Hepatocyte (in vitro differentiated cells): ENCODE data around the gene GPX8. TPM values are rescaled to one million over a fixed set of nuclear protein-coding genes. Genes with fewer than 3 reads are reported as not detected.
A peak's percentile ranks its signal among the peaks of the same experiment; 100 is the strongest.

Experiments used
- DNase-seq: peaks from one replicate; pipeline ENCODE4 v3.0.0-alpha.2; 2016; ENCODE audit warnings: low spot score
- H2AFZ ChIP-seq: fragments of 200-600 bp; sonication (generic); 2 replicates; pipeline ENCODE4 v1.6.0; 2016; ENCODE audit warnings: antibody characterized with exemption, mild to moderate bottlenecking
- H3K27ac ChIP-seq: fragments of 200-600 bp; sonication (generic); 2 replicates; pipeline ENCODE4 v1.5.1; 2016; ENCODE audit warnings: mild to moderate bottlenecking
- H3K27me3 ChIP-seq: fragments of 200-600 bp; sonication (generic); 2 replicates; pipeline ENCODE4 v1.6.1; 2016
- H3K36me3 ChIP-seq: fragments of 200-600 bp; sonication (generic); replicated peaks from 2 replicates; pipeline ENCODE4 v1.5.1; 2016; ENCODE audit warnings: low read depth; ENCODE audit not compliant: insufficient read depth
- H3K4me1 ChIP-seq: fragments of 200-600 bp; sonication (generic); 2 replicates; pipeline ENCODE4 v1.5.1; 2016; ENCODE audit warnings: mild to moderate bottlenecking, moderate library complexity; ENCODE audit not compliant: insufficient read depth
- H3K4me2 ChIP-seq: fragments of 200-600 bp; sonication (generic); 2 replicates; pipeline ENCODE4 v1.6.0; 2016
- H3K4me3 ChIP-seq: fragments of 200-600 bp; sonication (generic); 2 replicates; pipeline ENCODE4 v1.5.1; 2016; ENCODE audit warnings: mild to moderate bottlenecking
- H3K79me2 ChIP-seq: fragments of 200-600 bp; sonication (generic); 2 replicates; pipeline ENCODE4 v1.6.0; 2017; ENCODE audit warnings: mild to moderate bottlenecking
- H3K9me2 ChIP-seq: fragments of 200-600 bp; sonication (generic); replicated peaks from 2 replicates; pipeline ENCODE4 v1.6.0; 2017; ENCODE audit warnings: mild to moderate bottlenecking; ENCODE audit not compliant: insufficient read depth
- H3K9me3 ChIP-seq: fragments of 200-600 bp; sonication (generic); 2 replicates; pipeline ENCODE4 v1.5.1; 2016; ENCODE audit warnings: low read depth, mild to moderate bottlenecking
- H4K20me1 ChIP-seq: fragments of 200-600 bp; sonication (generic); 2 replicates; pipeline ENCODE4 v1.6.0; 2016; ENCODE audit warnings: mild to moderate bottlenecking; ENCODE audit not compliant: insufficient read depth, poor library complexity, severe bottlenecking
- EZH2 ChIP-seq: fragments of 200-600 bp; sonication (generic); IDR thresholded peaks from 2 replicates; pipeline ENCODE4 v1.6.1; 2016; ENCODE audit warnings: antibody characterized with exemption, mild to moderate bottlenecking, borderline replicate concordance
- EZH2phosphoT487 ChIP-seq: fragments of 200-600 bp; sonication (generic); IDR thresholded peaks from one replicate; pipeline ENCODE4 v1.6.1; 2018; ENCODE audit warnings: antibody characterized with exemption, mild to moderate bottlenecking, low read depth, moderate library complexity; ENCODE audit not compliant: unreplicated experiment, severe bottlenecking
- whole genome bisulfite sequencing: methylation state at CpG from one replicate; pipeline ENCODE4 v1.1.6; 2016; ENCODE audit warnings: low lambda C conversion rate; ENCODE audit errors: missing lambda C conversion rate; 5-methylcytosine and 5-hydroxymethylcytosine counted together
- microRNA counts: library from miRNA; unstranded; fragments of <30 nt; microRNA quantifications from one replicate; lab custom pipeline; 2017
- microRNA-seq: library from miRNA; unstranded; fragments of <30 nt; microRNA quantifications from one replicate; pipeline ENCODE4, GENCODE V29; 2017
- polyA plus RNA-seq: library from polyadenylated mRNA; unstranded; fragments of >200 nt; fragmentation: Nextera tagmentation; extraction: Ambion mirVana; gene quantifications from 2 replicates; pipeline ENCODE4 v1.2.1, GENCODE V29; 2016
- small RNA-seq: library from RNA; depleted of rRNA; stranded (forward); fragments of <200 nt; gene quantifications from one replicate; pipeline ENCODE3, GENCODE V24; 2014
- total RNA-seq: library from RNA; depleted of rRNA; stranded (reverse); fragments of >200 nt; gene quantifications from 2 replicates; pipeline ENCODE4 v1.2.3, GENCODE V29; 2014
- TF ChIP-seq, protein P1 (sequence below): fragments of 200-600 bp; sonication (generic); IDR thresholded peaks from 2 replicates; pipeline ENCODE4 v1.5.1; 2016; ENCODE audit warnings: antibody characterized with exemption, mild to moderate bottlenecking; ENCODE audit not compliant: poor library complexity

The GPX8 gene
- total and polyA plus RNA-seq, 2 experiments from 2014 or later: 134 to 178 TPM

DNA sequence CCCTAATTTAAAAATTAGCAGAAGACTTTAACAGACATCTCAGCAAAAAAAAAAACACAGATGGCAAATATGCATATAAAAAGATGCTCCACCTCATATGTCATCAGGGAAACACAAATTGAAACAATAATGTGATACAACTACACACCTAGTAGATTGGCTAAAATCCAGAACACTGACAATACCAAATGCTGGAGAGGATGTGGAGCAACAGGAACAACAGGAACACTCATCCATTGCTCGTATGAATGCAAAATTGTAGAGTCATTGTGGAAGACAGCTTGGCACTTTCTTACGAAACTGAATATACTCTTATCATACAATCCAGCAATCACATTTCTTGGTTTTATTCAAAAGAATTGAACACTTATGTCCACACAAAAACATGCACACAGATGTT is 45.0 kb downstream of the GPX8 start:
- Histone ChIP-seq H3K27ac (no peak overlapping the region), H3K9me3 (no peaks in the 10 kb centered on the region), H3K9me2 (no peaks in the 10 kb centered on the region), H3K4me1 (no peaks in the 10 kb centered on the region), H3K36me3 (no peaks in the 10 kb centered on the region), H4K20me1 (no peaks in the 10 kb centered on the region), H2AFZ (no peak overlapping the region), H3K4me3 (no peak overlapping the region), H3K4me2 (no peak overlapping the region), H3K79me2 (no peaks in the 10 kb centered on the region), H3K27me3 (peaks cover 24% of the 10 kb centered on the region)
- 94% methylated on average over 2 of the region's 2 CpGs for WGBS
- TF ChIP-seq EZH2phosphoT487 (no peak), EZH2 (no peak)
- TF ChIP-seq, protein P1, sequence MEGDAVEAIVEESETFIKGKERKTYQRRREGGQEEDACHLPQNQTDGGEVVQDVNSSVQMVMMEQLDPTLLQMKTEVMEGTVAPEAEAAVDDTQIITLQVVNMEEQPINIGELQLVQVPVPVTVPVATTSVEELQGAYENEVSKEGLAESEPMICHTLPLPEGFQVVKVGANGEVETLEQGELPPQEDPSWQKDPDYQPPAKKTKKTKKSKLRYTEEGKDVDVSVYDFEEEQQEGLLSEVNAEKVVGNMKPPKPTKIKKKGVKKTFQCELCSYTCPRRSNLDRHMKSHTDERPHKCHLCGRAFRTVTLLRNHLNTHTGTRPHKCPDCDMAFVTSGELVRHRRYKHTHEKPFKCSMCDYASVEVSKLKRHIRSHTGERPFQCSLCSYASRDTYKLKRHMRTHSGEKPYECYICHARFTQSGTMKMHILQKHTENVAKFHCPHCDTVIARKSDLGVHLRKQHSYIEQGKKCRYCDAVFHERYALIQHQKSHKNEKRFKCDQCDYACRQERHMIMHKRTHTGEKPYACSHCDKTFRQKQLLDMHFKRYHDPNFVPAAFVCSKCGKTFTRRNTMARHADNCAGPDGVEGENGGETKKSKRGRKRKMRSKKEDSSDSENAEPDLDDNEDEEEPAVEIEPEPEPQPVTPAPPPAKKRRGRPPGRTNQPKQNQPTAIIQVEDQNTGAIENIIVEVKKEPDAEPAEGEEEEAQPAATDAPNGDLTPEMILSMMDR: no peak
- no peak for DNase-seq

GRCh38 chr5:55211184-55211874 is 51.4 kb downstream of the GPX8 start:
- Histone ChIP-seq H3K27ac (no peak overlapping the region), H3K4me2 (no peak overlapping the region), H3K27me3 (peaks cover 17% of the 10 kb centered on the region), H3K4me3 (no peak overlapping the region), H3K9me3 (no peaks in the 10 kb centered on the region), H3K9me2 (no peaks in the 10 kb centered on the region), H4K20me1 (no peaks in the 10 kb centered on the region), H3K79me2 (no peaks in the 10 kb centered on the region), H2AFZ (no peak overlapping the region), H3K4me1 (no peaks in the 10 kb centered on the region), H3K36me3 (no peaks in the 10 kb centered on the region)
- WGBS: 62% methylated on average over 2 of the region's 2 CpGs
- TF ChIP-seq EZH2 (no peak), EZH2phosphoT487 (no peak)
- TF ChIP-seq, protein P1: no peak
- DNase-seq: no peak

MicroRNAs encoded within 50 kb of the gene (microRNA counts, 767-probe panel; counts per million panel counts)
- microRNA hsa-miR-449a (lab: Ali Mortazavi, UCI) (not detected), microRNA hsa-miR-449b-5p (lab: Ali Mortazavi, UCI) (not detected), microRNA hsa-miR-449c-5p (lab: Ali Mortazavi, UCI) (not detected)

Small RNAs within 50 kb of the gene (microRNA-seq; reads per million reads assigned to microRNA genes)
- gene MIR449A (73.3 reads per million, percentile 58 among the genes with 10 or more reads in this experiment), gene MIR449B (1.3 reads per million), gene MIR449C (4.9 reads per million, percentile 8 among the genes with 10 or more reads in this experiment)

Small RNAs within 50 kb of the gene (small RNA-seq; reads per million reads assigned to genes)
- gene MIR449A: 0.99 reads per million, percentile 71 among the genes with 10 or more reads in this experiment
- not detected for gene MIR449B
- gene MIR449C: 1.8 reads per million, percentile 85 among the genes with 10 or more reads in this experiment

Other genes with a start within 250 kb of the GPX8 start
- gene ESM1, start 174.6 kb upstream of the GPX8 start, total RNA-seq: 2.2 and 2.6 TPM in 2 replicates
- gene ESM1, start 174.6 kb upstream of the GPX8 start, polyA plus RNA-seq: 0.16 and 1.5 TPM in 2 replicates
- not detected in 2 replicates for gene GZMK, start 135.9 kb upstream of the GPX8 start, total RNA-seq
- gene GZMK, start 135.9 kb upstream of the GPX8 start, polyA plus RNA-seq: not detected in 2 replicates
- gene GZMA, start 57.5 kb upstream of the GPX8 start, total RNA-seq: not detected in 2 replicates
- gene GZMA, start 57.5 kb upstream of the GPX8 start, polyA plus RNA-seq: not detected in 2 replicates
- 0.28 and 0.30 TPM in 2 replicates for gene CDC20B, start 13.0 kb downstream of the GPX8 start, total RNA-seq
- 0.12 TPM in 1 of 2 replicates, not detected in the other for gene CDC20B, start 13.0 kb downstream of the GPX8 start, polyA plus RNA-seq
- not detected in 2 replicates for gene MCIDAS, start 67.1 kb downstream of the GPX8 start, total RNA-seq
- gene MCIDAS, start 67.1 kb downstream of the GPX8 start, polyA plus RNA-seq: 0.08 TPM in 1 of 2 replicates, not detected in the other
- 0.12 and 0.13 TPM in 2 replicates for gene CCNO, start 73.4 kb downstream of the GPX8 start, total RNA-seq
- 0.97 and 2.5 TPM in 2 replicates for gene CCNO, start 73.4 kb downstream of the GPX8 start, polyA plus RNA-seq
- gene DHX29, start 147.5 kb downstream of the GPX8 start, total RNA-seq: 30.0 and 32.9 TPM in 2 replicates
- gene DHX29, start 147.5 kb downstream of the GPX8 start, polyA plus RNA-seq: 46.5 and 48.4 TPM in 2 replicates
- 66.0 and 69.2 TPM in 2 replicates for gene MTREX, start 147.8 kb downstream of the GPX8 start, total RNA-seq
- gene MTREX, start 147.8 kb downstream of the GPX8 start, polyA plus RNA-seq: 19.0 and 27.1 TPM in 2 replicates